Measurements from ENCODE around the gene CRK.

The CRK gene

DNA sequence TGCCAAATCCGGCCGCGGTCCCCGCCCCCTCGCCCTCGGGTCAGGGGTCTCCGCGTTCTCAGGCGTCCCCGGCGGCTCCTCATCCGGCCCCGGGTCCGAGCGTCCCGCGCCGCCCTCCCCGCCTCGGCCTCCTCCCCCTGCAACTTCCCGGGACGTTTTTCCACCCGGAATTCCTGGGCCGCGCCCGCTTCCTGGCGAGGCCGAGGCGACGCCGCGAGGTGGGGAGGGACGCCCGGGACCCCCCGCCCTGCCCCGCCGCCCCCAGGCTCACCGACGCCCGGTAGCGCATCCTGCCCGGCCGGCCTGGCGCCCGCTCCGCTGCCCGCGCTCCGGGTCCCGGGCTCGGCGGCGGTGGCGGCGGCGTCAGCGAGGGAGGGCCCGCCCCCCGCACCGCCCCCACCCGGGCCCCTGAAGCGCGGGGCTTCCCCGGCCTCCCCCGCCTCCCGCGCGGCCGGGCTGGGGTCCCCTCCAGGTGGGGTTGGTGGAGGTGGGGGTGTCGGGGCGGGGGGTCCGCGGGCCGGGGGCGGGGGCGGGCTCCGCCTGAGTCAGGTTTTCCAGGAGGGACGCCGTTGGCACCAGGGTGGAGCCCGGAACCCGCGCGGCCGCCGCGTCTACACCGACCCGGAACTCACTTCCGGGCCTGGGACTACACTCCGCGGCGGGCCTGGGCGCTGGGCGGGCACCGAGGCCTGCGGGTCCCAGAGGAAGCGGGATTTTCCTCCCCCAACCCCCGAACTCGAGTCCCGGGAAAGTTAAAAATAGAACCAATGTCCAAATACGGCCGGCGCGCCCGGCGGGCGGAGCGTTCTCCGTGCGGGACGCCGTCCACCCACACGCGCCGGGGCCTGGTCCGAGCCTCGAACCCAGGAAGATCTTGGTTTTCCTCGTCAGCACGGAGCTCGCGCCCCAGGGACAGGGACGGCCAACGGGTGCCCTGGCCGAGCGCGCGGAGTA lies 29.7 kb upstream of the CRK start:
- DNase-seq: no peak

DNA sequence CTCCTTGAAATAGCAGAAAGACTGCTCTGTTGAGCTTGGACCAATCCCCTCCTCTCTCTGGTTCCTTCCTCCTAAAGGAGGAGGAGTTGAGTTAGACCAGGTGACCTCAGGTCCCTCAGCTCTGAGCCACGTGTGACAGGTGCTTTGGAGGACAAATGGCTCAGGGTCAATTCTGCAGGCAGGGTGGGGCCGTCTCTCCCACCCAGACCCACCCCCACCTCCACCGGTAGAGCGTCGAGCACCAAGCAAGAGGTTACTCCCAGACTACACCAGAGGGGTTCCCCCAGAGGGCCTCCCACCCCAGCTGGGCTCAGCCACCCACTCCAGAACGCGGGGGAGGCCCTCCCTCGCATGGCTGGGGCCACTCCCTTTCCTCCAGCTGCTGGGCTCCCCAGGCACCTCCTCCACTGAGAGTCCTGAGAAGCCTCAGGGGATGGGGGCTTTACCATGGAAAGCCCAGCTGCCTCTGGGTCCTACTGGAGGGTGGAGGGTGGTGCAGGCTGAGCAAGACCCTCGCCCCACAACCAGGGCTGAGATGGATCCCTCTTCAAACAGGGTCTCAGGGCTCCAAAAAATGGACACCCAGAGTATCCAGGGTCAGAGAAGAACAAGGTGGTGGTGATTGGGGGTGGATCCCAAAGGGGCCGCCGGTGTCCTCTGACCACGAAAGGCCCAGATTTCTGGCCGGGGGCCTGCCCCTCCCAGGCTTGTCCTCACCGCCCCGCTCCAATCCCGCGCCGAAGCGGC lies 28.8 kb upstream of the CRK start:
- DNase-seq: no peak

DNA sequence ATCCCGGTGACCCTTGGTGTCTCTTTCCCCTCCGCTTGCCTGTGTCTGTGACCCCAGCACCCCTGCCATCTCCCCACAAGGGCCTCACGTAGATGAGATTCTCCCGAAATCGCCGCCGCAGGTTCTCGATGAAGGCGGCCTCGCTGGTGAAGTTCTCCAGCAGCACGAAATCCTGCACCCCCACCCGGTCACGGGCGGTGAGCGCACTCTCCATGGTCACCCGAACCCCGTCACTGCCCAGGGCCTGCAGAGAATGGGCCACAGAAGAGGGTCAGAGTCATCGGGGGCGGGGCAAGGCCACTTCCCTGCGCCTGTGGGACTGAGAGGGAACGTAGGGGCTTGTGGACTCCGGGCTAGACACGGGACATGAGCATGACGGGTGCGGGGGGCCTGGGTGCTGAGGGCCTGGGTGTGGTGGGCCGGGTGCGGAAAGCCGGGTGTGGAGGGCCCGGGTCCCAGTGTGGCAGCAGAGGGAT lies 28.1 kb upstream of the CRK start:
- DNase-seq: no peak

DNA sequence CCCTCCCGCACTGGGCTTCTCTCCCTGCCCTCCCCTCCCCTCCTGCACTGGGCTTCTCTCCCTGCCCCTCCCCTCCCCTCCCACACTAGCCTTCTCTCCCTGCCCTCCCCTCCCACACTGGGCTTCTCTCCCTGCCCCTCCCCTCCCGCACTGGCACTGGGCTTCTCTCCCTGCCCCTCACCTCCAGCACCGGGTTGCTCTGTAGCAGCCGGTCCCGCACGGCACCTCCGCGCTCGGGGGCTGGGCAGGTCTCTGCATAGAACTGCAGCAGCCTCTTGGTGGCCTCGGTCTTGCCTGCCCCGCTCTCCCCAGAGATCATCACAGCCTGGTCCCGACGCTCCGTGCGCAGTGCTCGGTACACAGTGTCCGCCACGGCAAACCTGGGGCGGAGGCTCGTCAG lies 26.6 kb upstream of the CRK start:
- DNase-seq: no peak

DNA sequence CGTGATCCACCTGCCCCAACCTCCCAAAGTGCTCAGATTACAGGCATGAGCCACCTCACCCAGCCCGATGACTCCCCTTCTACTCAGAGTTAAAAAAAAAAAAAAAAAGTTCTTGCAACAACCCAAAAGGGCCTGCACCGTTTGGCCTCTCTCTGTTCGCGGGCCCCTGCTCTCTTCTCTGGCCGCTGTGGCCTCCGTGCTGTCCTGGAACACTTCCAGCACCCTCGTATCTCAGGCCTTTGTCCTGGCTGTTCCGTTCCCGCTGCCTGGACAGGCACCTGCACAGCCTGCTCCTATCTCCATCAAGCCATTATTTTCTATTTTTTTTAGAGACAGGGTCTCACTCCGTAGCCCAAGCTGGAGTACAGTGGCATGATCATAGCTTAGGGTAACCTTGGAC lies 25.7 kb upstream of the CRK start:
- DNase-seq: no peak

DNA sequence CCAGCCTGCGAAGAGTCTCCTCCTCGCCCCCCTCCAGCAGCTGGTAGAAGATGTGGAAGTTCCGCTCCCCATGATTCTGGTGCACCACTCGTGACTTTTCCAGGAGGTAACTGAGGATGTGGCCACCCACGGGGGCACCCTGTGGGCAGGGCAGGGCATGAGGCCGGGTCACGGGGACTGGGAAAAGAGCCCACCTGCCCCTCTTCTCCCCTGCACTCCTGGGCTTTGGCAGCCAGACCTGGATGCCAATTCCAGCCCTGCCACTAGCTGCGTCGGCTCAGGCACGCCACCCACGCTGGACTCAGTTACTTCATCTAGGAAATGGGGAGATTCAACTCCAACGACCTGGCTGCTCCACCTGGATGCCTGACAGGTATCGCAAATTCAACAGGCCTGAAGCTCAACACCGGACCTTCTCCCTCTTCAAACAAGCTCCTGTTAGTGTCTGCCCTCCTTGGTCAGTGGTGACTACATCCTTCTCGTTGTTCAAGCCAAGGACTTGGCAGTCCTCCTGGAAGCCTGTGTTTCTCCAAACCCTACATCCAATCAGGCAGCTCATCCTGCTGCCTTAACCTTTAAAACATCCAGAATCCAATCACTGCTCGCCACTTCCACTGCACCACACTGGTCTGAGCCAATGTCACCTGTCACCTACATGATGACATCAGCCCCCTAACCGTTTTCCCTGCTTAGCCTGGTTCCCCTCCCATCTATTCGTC lies 24.9 kb upstream of the CRK start:
- DNase-seq: no peak

DNA sequence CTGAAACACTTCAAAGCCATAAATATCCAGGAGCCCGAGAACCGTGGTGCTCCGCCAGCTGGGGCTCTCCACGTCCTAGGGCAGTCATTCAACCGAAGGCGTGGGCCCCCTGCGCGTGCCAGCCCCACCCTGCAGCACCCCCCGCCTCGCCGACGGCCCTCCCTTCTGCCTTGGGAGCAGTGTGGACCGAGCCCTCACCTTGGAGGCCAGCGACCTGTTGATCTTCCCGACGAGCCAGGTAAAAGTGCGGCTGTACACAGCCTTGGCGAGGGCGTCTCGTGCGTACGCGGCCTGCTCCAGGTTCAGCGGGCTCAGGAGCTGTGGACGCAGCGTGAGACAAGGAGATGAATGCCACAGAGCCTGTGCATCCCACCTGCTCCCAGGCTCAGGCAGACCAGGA lies 22.4 kb upstream of the CRK start:
- DNase-seq: no peak

DNA sequence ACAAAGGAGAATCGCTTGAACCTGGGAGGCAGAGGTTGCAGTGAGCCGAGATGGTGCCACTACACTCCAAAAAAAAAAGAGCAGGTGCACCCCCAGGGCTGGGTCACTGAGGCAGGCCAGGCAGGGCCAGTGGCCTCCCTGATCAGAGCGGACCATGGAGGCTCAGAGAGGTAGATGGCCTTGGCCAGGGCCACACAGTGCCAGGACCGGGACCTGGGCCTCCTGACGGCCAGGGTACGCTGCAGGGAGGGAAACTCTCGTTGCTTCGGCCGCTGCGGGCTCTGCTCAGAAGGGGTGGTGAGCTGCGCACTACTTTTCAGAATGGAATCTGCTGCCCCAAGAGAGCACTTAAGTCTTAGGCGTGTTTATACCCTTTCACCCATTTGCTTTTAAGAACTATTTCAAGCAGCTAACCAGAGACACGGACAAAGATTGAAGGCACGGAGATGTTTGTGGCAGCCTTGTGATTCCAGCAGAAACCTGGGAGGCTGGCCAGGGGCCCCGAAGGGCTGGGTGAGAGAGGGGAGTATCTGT lies 19.4 kb upstream of the CRK start:
- DNase-seq: no peak

DNA sequence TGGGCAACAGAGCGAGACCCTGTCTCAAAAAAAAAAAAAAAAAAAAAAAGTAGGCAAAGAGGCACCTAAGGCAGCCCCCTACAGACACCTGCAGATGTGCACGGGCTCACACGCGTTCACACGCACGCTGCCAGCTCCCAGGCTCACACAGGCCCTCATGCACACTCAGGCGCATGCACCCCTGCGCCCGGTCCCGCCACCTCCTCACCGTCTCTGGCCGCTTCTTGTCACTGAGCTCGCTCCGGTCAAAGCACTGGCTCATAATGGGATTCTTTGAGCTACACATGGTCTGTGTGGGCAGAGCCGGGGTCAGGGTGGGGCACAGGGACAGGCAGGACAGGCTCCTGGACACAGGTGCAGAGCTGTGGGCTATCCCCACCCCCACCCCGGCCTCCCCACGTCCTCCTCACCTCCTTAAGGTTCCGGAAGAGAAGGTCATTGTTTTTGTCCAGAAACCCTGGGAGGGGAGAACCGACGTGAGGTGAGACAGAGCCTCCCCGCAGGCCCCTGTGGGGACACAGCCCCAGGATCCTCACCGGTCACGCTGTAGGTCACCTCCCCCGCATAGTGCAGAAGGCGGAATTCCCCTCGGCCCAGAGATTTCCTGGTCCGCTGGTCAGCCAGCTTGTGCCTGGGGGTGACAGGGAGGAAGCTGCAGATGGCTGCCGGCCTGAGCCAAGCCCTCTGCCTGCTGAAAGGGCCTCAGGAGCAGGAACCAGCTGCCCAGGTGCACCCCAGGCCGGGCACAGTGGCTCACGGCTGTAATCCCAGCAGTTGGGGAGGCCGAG lies 18.6 kb upstream of the CRK start:
- no peak for DNase-seq

DNA sequence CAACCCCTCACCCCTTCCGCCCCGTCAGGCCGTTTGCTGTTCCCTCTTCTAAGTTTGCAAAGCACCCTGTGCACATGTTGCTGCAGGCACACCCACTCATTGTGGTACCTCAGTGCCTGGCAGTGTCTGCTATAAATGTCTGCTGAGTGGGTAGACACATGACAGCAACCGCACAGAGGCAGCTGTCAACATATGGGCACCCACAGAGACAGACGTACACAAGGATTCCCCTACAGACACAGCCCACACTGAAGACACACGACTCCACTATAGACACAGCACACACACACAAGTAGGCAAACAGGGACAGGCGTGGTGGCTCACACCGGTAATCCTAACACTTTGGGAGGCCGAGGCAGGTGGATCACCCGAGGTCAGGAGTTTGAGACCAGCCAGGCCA lies 17.8 kb upstream of the CRK start:
- no peak for DNase-seq

DNA sequence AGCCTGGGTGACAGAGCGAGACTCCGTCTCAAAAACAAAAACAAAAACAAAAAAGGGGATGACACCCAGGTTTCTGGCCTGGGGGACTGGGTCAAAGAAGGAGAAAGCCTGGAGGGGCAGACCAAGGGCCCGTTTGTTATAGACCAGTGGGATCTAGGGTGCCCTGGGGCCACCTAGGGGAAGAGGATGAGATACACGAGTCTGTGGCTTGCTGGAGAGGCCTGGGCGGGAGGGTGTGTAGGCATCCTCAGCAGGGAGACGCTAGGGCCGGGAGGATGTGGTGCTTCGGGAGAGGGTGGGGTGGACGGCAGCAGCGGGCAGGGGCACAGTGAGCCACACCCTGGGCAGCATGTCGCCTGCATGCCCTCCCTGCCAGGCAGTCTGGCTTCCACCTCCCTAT lies 17.1 kb upstream of the CRK start:
- DNase-seq: no peak

DNA sequence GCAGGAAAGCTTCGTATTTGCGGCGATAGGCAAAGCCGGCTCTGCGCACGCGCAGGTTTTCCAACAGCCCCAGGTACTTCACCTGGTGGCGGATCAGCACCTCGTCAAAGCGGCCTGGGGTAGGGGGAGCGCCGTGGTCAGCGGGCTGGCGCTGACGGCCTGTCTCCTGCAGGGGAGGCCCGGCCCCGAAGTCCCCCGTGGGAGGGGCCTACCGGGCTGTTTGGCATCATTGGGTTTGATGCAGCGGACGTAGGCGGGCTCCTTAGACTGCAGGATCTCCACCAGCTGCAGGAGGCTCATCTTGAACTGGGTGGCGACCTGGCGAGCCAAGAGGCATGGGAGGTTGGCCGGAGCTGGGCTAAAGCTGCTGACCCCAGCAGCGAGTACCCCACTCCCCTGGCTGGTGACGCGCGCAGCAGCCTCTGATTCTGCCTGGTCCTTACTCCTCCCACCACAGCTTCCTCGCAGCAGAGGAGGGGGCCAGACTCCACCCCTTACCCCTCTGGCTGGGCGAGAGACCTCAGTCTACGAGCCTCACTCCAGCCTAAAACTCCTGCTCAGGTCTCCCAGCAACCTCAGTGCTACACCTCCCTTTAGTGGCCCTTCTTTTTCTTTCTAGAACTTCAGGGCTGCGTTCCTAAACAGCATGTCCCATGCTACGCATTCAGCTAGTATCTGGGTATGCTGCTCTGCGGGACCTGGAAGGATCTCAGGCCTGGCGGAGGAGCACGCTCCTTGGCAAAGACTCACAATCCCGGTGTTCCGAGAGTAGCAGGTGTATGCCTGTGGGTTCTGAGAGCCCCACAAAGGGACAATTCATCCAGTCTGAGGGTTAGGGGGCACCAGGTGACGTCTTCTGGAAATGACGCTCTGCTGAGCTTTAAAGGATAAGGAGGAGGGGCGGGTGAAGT lies 16.1 kb upstream of the CRK start:
- peak; percentile 16 for DNase-seq

DNA sequence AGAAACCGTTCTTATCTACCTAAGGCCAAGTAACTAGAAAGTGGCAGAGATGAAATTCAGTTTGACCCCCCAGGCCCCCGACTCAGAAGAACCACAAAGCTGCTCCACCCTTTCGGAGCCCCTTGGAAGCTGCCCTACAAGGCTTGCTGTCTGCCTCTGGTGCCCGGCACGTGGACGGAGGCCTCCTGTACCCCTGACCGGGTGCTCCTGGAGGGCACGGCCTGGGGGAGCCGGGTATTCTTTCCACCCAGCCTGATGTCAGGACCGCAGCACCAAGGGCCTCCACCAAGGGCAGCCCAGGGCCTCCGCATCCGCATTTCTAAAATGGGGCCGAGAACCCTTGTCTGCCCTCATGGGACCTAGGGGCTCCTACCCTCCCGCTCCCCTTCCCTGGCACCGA lies 15.5 kb upstream of the CRK start:
- no peak for DNase-seq

DNA sequence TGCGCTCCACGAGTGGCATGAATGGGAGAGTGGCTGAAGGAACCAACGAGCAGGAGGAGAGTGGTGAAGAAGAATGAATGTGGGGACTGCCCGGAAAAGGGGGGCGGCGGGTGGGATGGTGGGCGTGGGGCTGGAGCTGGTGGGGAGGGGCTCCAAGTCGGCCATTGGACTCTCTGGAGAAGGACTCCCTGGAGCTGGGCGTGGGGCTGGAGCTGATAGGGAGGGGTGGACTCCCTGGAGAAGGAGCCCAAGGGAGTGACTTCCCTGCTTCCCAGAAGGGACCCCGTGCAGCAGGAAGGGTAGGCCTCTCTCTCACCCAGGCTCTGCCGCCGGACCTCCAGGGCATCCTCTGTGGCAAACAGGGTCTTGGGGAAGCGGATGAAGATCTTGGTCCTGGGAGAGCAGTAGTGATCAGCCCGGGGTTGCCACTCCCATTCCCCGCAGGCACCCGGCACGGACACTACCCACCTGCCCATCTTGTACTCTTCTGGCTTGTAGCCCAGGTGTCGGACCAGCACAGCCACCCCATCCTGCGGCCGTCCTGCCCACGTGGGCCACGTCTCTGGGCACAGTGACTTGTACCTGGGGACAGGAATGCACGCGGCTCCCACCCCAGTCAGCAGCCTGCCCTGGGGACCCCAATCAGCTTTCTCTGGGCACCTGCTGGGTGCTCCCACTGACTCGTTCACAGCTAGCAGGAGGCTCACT lies 14.9 kb upstream of the CRK start:
- DNase-seq: no peak

DNA sequence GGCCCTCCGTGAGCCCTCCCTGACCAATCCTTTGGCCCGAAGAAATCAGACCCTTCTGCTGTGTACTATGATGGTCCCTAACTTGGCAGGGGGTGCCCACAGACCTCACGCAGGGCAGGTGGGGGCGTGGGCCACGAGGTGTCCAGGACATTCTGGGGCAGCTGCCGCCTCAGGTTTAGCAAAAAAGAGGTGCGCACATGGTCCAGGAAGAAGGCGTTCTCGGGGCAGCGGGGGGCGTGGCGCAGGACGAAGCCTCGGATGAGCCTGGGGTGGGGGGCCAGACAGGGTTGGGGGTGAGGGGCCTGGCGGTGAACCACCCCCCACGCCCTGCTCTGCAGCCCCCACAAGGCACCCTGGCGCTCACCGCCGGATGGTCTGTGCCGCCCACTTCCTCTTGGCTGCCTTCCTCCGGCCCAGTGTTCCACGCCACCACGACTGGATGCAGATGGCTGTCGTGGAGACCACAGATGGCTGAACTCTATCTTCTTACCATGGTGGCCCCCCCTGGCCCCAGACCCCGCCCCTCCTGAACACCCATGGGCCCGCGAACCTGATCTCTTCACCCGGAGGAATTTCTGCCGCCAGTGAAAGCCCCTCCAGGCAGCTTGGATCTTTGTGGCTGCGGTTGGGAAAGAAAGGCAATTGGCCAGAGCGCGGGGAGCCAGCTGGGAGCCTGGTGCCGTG lies 14.2 kb upstream of the CRK start:
- no peak for DNase-seq

DNA sequence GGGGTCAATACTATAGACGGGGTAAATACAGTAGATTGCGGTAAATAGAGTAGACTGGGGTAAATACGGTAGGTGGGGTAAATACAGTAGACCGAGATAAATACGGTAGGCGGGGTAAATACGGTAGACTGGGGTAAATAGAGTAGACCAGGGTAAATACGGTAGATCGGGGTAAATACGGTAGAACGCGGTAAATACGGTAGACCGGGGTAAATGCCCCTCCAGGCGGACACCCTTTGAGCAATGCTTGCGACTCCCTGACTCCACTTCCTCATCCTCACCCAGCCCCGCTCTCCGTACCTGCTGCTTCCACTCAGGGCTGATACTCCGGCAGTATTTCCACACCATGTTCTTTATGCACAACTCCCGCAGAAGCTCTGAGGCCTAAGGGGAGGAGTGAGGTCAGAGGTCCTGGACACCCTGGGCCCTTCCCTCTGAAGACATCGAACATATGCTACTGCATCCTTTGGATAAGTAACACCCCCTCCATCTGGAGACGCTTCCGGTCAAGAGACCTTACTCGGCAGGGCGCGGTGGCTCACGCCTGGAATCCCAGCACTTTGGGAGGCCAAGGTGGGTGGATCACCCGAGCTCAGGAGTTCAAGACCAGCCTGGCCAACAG lies 13.3 kb upstream of the CRK start:
- no peak for DNase-seq

DNA sequence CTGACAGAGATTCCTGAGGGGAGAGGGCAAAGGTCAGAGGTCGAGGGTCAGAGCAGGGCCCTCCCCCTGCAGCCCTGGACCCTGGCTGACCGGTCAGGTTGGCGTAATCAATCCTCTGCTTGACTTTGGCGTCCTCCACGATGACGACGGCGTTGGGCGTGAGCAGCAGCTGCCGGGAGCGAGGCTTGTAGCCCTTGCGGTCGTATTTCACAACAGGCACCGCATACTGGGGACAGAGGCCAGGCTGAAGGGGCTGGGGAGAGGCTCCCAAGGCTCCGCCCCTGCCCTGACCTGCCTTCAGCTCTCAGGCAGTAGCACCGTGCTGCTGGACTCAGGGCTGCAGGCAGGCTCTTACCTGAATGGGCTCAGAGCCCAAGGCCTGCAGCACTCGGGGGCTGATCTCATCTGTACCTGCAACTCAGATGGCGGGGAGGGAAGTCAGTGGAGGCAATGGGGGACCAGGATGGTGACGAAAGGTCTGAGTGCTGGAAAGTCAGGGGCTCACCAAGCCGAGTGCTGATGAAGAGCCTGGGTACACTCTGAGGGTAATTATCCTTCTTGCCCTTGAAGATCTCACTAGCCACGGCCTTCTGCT lies 12.0 kb upstream of the CRK start:
- DNase-seq: no peak

DNA sequence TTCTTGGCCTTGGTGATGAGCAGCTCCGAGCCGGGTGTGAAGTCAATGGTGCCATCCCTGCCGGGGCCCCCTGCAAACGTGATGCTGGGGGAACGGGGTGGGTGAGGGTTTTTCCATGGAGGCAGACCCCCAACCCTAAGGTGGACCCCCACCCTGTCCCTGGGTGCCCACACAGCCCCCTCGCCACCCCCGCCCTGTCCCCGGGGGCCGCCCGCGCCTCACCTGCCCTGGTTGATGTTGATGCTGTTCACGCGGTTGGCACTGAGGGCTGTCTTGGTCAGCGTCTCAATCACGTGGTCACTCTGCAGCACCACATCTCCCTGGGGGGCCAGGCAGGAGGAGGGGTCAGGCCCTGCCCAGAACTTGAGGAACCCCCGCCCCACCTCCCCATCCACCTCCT lies 11.2 kb upstream of the CRK start:
- DNase-seq: no peak

DNA sequence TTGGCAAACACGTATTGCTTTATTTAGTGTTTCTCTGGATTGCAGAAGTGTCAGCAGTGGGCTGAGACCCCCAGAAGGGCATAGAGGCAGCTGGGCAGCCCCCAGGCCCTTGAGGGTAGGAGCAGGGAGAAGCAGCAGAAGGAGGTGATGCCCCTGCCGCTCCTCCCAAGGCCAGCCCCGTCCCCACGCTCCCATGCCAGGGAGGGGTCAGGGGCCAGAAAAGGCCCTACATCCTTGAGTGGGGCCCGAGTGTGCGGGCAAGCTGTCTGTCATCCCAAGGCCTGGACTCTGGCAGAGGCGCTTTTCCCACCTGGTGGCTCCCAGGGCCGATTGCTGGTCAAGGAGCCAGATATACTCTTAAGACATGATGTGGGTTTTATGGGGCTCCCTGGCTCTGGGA lies 8.2 kb upstream of the CRK start:
- no peak for DNase-seq
